Fibroblast of lung (primary cell): Measurements from ENCODE around the gene IL19. TPM values are rescaled to one million over a fixed set of nuclear protein-coding genes. Genes with fewer than 3 reads are reported as not detected.
A peak's percentile ranks its signal among the peaks of the same experiment; 100 is the strongest.

Source experiments
- DNase-seq, 2 donors: peaks; one replicate each; pipeline versions ENCODE4 v3.0.0 to v3.0.0-alpha.2; 2010; ENCODE audit warnings: low read depth in 2 of 2
- H2AFZ ChIP-seq: 2 replicates; pipeline ENCODE4 v1.5.1; 2012; ENCODE audit warnings: low read length, control low read depth, inconsistent platforms
- H3K27ac ChIP-seq: 2 replicates; pipeline ENCODE4 v1.5.1; 2011; ENCODE audit warnings: low read length, control low read depth; ENCODE audit not compliant: insufficient read depth
- H3K27me3 ChIP-seq: 2 replicates; pipeline ENCODE4 v1.5.1; 2011; ENCODE audit warnings: mild to moderate bottlenecking, low read length; ENCODE audit not compliant: control insufficient read depth, insufficient read depth
- H3K36me3 ChIP-seq: 2 replicates; pipeline ENCODE4 v1.5.1; 2011; ENCODE audit warnings: low read length; ENCODE audit not compliant: control insufficient read depth, insufficient read depth
- H3K4me1 ChIP-seq: 2 replicates; pipeline ENCODE4 v1.5.1; 2011; ENCODE audit warnings: low read length; ENCODE audit not compliant: control insufficient read depth, insufficient read depth; ENCODE audit errors: extremely low read depth
- H3K4me2 ChIP-seq: 2 replicates; pipeline ENCODE4 v1.5.1; 2011; ENCODE audit warnings: low read length, control low read depth; ENCODE audit not compliant: insufficient read depth; ENCODE audit errors: extremely low read depth
- H3K4me3 ChIP-seq, 4 experiments: fragments of 200-600 bp in 1 of 4; sonication (generic) in 1 of 4; replicated peaks in 1 of 4; 2 replicates each; pipeline ENCODE4 v1.5.1; 2011 to 2016; ENCODE audit warnings: low read length in 4 of 4, low read depth in 3 of 4, mild to moderate bottlenecking in 3 of 4, control low read depth in 2 of 4, inconsistent platforms in 1 of 4, mixed read lengths in 1 of 4; ENCODE audit not compliant: insufficient read depth in 1 of 4; ENCODE audit errors: control extremely low read depth in 1 of 4
- H3K79me2 ChIP-seq: 2 replicates; pipeline ENCODE4 v1.5.1; 2012; ENCODE audit warnings: mild to moderate bottlenecking, low read length, inconsistent platforms; ENCODE audit not compliant: control insufficient read depth, insufficient read depth
- H3K9ac ChIP-seq: 2 replicates; pipeline ENCODE4 v1.5.1; 2011; ENCODE audit warnings: mild to moderate bottlenecking, low read length, control low read depth; ENCODE audit not compliant: insufficient read depth
- H3K9me3 ChIP-seq: 2 replicates; pipeline ENCODE4 v1.5.1; 2012; ENCODE audit warnings: low read depth, low read length; ENCODE audit not compliant: control insufficient read depth, insufficient read depth
- H4K20me1 ChIP-seq: 2 replicates; pipeline ENCODE4 v1.5.1; 2011; ENCODE audit warnings: low read length; ENCODE audit not compliant: control insufficient read depth, insufficient read depth; ENCODE audit errors: extremely low read depth
- EZH2 ChIP-seq: IDR thresholded peaks from 2 replicates; pipeline ENCODE4 v1.5.1; 2012; ENCODE audit warnings: low read length, control low read depth, mild to moderate bottlenecking; ENCODE audit errors: missing control alignments
- polyA plus RNA-seq, 2 donors: library from polyadenylated mRNA; depleted of rRNA in 1 of 2; stranded (reverse) in 1 of 2; unstranded in 1 of 2; fragments of >200 nt; gene quantifications; 2 replicates each; pipeline ENCODE4 v1.2.1, GENCODE V29; 2011 to 2012; ENCODE audit warnings: missing spikeins in 1 of 2
- total RNA-seq: library from RNA; depleted of rRNA; stranded (reverse); fragments of >200 nt; gene quantifications from 2 replicates; pipeline ENCODE4 v1.2.1, GENCODE V29; 2014
- TF ChIP-seq, protein P1 (sequence below), 2 donors: IDR thresholded peaks in 1 of 2; conservative IDR thresholded peaks in 1 of 2; 1 replicate in 1 of 2; 2 replicates in 1 of 2; pipeline ENCODE4 v1.5.1; 2011 to 2012; ENCODE audit warnings: low read length in 2 of 2, control low read depth in 1 of 2, inconsistent platforms in 1 of 2, low read depth in 1 of 2, mild to moderate bottlenecking in 1 of 2

Gene IL19
- total and polyA plus RNA-seq, 2 donors (not counting 1 experiment from before 2014, with no cell fraction given) = not detected

DNA sequence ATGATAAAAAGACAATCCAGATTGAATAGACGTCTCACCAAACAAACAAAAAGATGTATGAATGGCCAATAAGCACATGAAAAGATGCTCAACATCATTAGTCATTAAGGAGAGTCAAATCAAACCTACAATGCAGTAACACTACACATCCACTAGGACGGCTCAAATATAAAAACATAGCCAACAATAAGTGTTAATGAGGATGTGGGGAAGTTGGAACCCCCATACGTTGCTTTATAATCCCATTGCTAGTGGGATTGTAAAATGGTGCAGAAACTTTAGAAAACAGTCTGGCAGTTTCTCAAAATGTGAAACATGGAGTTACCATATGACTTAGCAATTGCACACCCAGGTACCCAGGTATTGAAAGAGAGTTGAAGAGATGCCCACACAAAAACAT is 112.0 kb downstream of the IL19 start:
- H3K36me3 ChIP-seq = no peaks in the 10 kb centered on the region
- no peak overlapping the region for H3K27ac ChIP-seq
- H3K9ac ChIP-seq = no peak overlapping the region
- no peak overlapping the region for H2AFZ ChIP-seq
- TF ChIP-seq EZH2 = no peak
- TF ChIP-seq, protein P1, sequence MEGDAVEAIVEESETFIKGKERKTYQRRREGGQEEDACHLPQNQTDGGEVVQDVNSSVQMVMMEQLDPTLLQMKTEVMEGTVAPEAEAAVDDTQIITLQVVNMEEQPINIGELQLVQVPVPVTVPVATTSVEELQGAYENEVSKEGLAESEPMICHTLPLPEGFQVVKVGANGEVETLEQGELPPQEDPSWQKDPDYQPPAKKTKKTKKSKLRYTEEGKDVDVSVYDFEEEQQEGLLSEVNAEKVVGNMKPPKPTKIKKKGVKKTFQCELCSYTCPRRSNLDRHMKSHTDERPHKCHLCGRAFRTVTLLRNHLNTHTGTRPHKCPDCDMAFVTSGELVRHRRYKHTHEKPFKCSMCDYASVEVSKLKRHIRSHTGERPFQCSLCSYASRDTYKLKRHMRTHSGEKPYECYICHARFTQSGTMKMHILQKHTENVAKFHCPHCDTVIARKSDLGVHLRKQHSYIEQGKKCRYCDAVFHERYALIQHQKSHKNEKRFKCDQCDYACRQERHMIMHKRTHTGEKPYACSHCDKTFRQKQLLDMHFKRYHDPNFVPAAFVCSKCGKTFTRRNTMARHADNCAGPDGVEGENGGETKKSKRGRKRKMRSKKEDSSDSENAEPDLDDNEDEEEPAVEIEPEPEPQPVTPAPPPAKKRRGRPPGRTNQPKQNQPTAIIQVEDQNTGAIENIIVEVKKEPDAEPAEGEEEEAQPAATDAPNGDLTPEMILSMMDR (conservative IDR thresholded peaks at IDR 0.05 in 1 of 2, IDR thresholded peaks at IDR 0.05 in 1 of 2; ENCODE audit: low read depth in 1 of 2, low read length in 2 of 2) = no peak
- H3K79me2 ChIP-seq = no peaks in the 10 kb centered on the region
- no peak overlapping the region for H3K4me2 ChIP-seq
- H3K27me3 ChIP-seq = no peaks in the 10 kb centered on the region
- no peaks in the 10 kb centered on the region for H3K9me3 ChIP-seq
- no peak for DNase-seq
- no peaks in the 10 kb centered on the region for H4K20me1 ChIP-seq
- H3K4me1 ChIP-seq = peaks cover 4% of the 10 kb centered on the region
- no peak overlapping the region for H3K4me3 ChIP-seq

DNA sequence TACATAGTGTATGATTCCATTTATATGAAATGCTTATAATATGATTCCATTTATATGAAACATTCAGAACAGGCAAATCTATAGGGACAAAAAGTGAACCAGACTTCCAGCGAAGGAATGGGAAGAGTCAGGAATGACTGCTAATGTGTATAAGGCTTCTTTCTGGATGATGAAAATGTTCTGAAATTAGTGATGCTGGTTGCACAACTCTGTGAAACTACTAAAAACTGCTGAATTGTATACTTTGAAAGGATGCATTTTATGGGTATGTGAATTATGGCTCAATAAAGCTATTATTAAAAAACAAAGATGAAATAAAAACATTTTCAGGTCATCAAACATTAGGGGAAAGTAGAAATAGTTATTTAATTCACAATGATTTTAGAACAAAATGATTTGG is 112.6 kb downstream of the IL19 start:
- Histone ChIP-seq H3K9me3 (no peaks in the 10 kb centered on the region), H2AFZ (no peak overlapping the region), H3K4me2 (no peak overlapping the region), H4K20me1 (no peaks in the 10 kb centered on the region), H3K79me2 (no peaks in the 10 kb centered on the region), H3K27ac (no peak overlapping the region), H3K4me1 (peaks cover 9% of the 10 kb centered on the region), H3K4me3 (no peak overlapping the region), H3K36me3 (no peaks in the 10 kb centered on the region), H3K9ac (no peak overlapping the region), H3K27me3 (no peaks in the 10 kb centered on the region)
- DNase-seq = peak in 1 of 2 donors; percentile 71
- TF ChIP-seq EZH2 = no peak
- TF ChIP-seq, protein P1 (conservative IDR thresholded peaks at IDR 0.05 in 1 of 2, IDR thresholded peaks at IDR 0.05 in 1 of 2; ENCODE audit: low read depth in 1 of 2, low read length in 2 of 2) = no peak

DNA sequence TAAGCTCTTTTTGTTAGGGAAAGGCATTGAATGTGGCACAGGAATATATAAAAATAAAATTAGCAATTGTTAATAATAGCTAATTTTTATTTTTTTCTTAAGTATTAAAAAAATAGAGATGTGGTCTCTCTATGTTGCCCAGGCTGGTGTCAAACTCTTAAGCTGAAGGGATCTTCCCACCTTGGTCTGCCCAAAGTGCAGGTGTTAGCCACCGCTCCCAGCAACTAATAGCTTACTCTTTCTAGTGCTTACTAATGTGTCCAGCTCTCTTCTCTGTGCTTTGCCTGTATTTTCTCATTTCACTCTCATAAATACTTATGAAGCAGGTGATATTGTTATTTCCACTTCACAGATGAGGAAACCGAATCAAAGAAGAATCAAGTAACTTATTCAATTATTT is 113.3 kb downstream of the IL19 start:
- no peak overlapping the region for H3K4me3 ChIP-seq
- H2AFZ ChIP-seq = no peak overlapping the region
- no peaks in the 10 kb centered on the region for H3K79me2 ChIP-seq
- TF ChIP-seq, protein P1 (conservative IDR thresholded peaks at IDR 0.05 in 1 of 2, IDR thresholded peaks at IDR 0.05 in 1 of 2; ENCODE audit: low read depth in 1 of 2, low read length in 2 of 2) = no peak
- TF ChIP-seq EZH2 = no peak
- H4K20me1 ChIP-seq = no peaks in the 10 kb centered on the region
- H3K36me3 ChIP-seq = no peaks in the 10 kb centered on the region
- no peak overlapping the region for H3K27ac ChIP-seq
- peaks cover 9% of the 10 kb centered on the region for H3K4me1 ChIP-seq
- H3K4me2 ChIP-seq = no peak overlapping the region
- H3K27me3 ChIP-seq = no peaks in the 10 kb centered on the region
- H3K9me3 ChIP-seq = no peaks in the 10 kb centered on the region
- H3K9ac ChIP-seq = no peak overlapping the region
- DNase-seq = no peak
